Activated CD4-positive, alpha-beta memory T cell treated with anti-CD3 and anti-CD28 coated beads for 36 hours (primary cell): ENCODE data around the gene MAP2K5. TPM values are rescaled to one million over a fixed set of nuclear protein-coding genes. Genes with fewer than 3 reads are reported as not detected.

ENCODE experiments used
- CTCF ChIA-PET: fragments of 350-600 bp; sonication (Branson Sonifier 250); formaldehyde crosslinking; loops from one replicate; lab custom pipeline; 2021; ENCODE audit warnings: antibody characterized with exemption, inconsistent platforms; lab: Charles Lee
- POLR2A ChIA-PET: fragments of 350-600 bp; sonication (Branson Sonifier 250); formaldehyde crosslinking; loops from one replicate; lab custom pipeline; 2021; ENCODE audit warnings: antibody characterized with exemption; lab: Charles Lee
- DNase-seq: peaks from one replicate; pipeline ENCODE4 v3.0.0-alpha.2; 2020
- H3K27ac Mint-ChIP-seq: one replicate; pipeline ENCODE4 v1.8.0; 2021; ENCODE audit warnings: mixed read lengths
- H3K27me3 Mint-ChIP-seq: one replicate; pipeline ENCODE4 v1.8.0; 2021; ENCODE audit warnings: mixed read lengths
- H3K36me3 Mint-ChIP-seq: one replicate; pipeline ENCODE4 v1.8.0; 2021; ENCODE audit warnings: mixed read lengths
- H3K4me1 Mint-ChIP-seq: one replicate; pipeline ENCODE4 v1.8.0; 2021; ENCODE audit warnings: low read depth, mixed read lengths
- H3K4me3 Mint-ChIP-seq: one replicate; pipeline ENCODE4 v1.8.0; 2021; ENCODE audit warnings: mild to moderate bottlenecking, mixed read lengths
- H3K9me3 Mint-ChIP-seq: one replicate; pipeline ENCODE4 v1.8.0; 2021; ENCODE audit warnings: mixed read lengths
- intact Hi-C: fragments of 100-400 bp; cut with micrococcal nuclease; formaldehyde crosslinking; loops from one replicate; pipeline ENCODE4 v1.15.1; 2023
- total RNA-seq, 2 experiments: library from RNA; stranded (reverse); gene quantifications; one replicate each; pipeline ENCODE4 v1.2.3, GENCODE V29; 2021

Gene MAP2K5
- total RNA-seq, 2 experiments from 2014 or later: 16.5 to 17.4 TPM

- no peaks in the 10 kb centered on the region for H3K4me1 Mint-ChIP-seq
- no peak overlapping the region for H3K4me3 Mint-ChIP-seq
- H3K27ac Mint-ChIP-seq: no peak overlapping the region
- CTCF ChIA-PET: no interaction called here
- H3K36me3 Mint-ChIP-seq: peaks cover 5% of the 10 kb centered on the region
- no peaks in the 10 kb centered on the region for H3K27me3 Mint-ChIP-seq
- POLR2A ChIA-PET: no interaction called here
- intact Hi-C loops: no loop called here
- H3K9me3 Mint-ChIP-seq: no peaks in the 10 kb centered on the region
- no peak for DNase-seq
These were observed 260.8 kb downstream of the MAP2K5 start for GRCh38 chr15:67803299-67803698.

GRCh38 chr15:67803996-67804843 is 261.7 kb downstream of the MAP2K5 start:
- no peaks in the 10 kb centered on the region for H3K9me3 Mint-ChIP-seq
- ChIA-PET POLR2A (no interaction called here), CTCF (interaction anchor here (1.0 kb wide), 1 partner anchor 348 kb away, joined by 3 read pairs; no protein-coding TSS in a partner anchor)
- no peaks in the 10 kb centered on the region for H3K27me3 Mint-ChIP-seq
- intact Hi-C loops: no loop called here
- DNase-seq: no peak
- H3K36me3 Mint-ChIP-seq: peaks cover 5% of the 10 kb centered on the region
- H3K27ac Mint-ChIP-seq: no peak overlapping the region
- H3K4me3 Mint-ChIP-seq: no peak overlapping the region
- H3K4me1 Mint-ChIP-seq: no peaks in the 10 kb centered on the region

- no peak for DNase-seq
- no peaks in the 10 kb centered on the region for H3K4me1 Mint-ChIP-seq
- H3K36me3 Mint-ChIP-seq: peaks cover 5% of the 10 kb centered on the region
- no peak overlapping the region for H3K27ac Mint-ChIP-seq
- ChIA-PET POLR2A (no interaction called here), CTCF (interaction anchor here (1.0 kb wide), 1 partner anchor 349 kb away, joined by 3 read pairs; no protein-coding TSS in a partner anchor)
- intact Hi-C loops: no loop called here
- no peak overlapping the region for H3K4me3 Mint-ChIP-seq
- H3K27me3 Mint-ChIP-seq: no peaks in the 10 kb centered on the region
- H3K9me3 Mint-ChIP-seq: no peaks in the 10 kb centered on the region
These were observed 262.6 kb downstream of the MAP2K5 start for GRCh38 chr15:67805008-67805665.

- POLR2A ChIA-PET: no interaction called here
- H3K27me3 Mint-ChIP-seq: no peaks in the 10 kb centered on the region
- no peaks in the 10 kb centered on the region for H3K4me1 Mint-ChIP-seq
- intact Hi-C loops: no loop called here
- CTCF ChIA-PET: no interaction called here
- H3K9me3 Mint-ChIP-seq: no peaks in the 10 kb centered on the region
- H3K27ac Mint-ChIP-seq: no peak overlapping the region
- DNase-seq: no peak
- no peak overlapping the region for H3K4me3 Mint-ChIP-seq
- H3K36me3 Mint-ChIP-seq: peaks cover 5% of the 10 kb centered on the region
These were observed 263.4 kb downstream of the MAP2K5 start for GRCh38 chr15:67805666-67806516.

- no peak for DNase-seq
- no peaks in the 10 kb centered on the region for H3K9me3 Mint-ChIP-seq
- ChIA-PET CTCF (no interaction called here), POLR2A (no interaction called here)
- no peak overlapping the region for H3K27ac Mint-ChIP-seq
- intact Hi-C loops: no loop called here
- no peaks in the 10 kb centered on the region for H3K4me1 Mint-ChIP-seq
- H3K4me3 Mint-ChIP-seq: no peak overlapping the region
- peaks cover 5% of the 10 kb centered on the region for H3K36me3 Mint-ChIP-seq
- no peaks in the 10 kb centered on the region for H3K27me3 Mint-ChIP-seq
These were observed 264.0 kb downstream of the MAP2K5 start for GRCh38 chr15:67806536-67806935.

- Mint-ChIP-seq H3K4me1 (no peaks in the 10 kb centered on the region), H3K9me3 (no peaks in the 10 kb centered on the region), H3K36me3 (peaks cover 5% of the 10 kb centered on the region), H3K27ac (no peak overlapping the region), H3K4me3 (no peak overlapping the region), H3K27me3 (no peaks in the 10 kb centered on the region)
- ChIA-PET CTCF (no interaction called here), POLR2A (no interaction called here)
- no peak for DNase-seq
- intact Hi-C loops: no loop called here
These were observed 264.6 kb downstream of the MAP2K5 start for GRCh38 chr15:67807141-67807540.

- Mint-ChIP-seq H3K4me1 (no peaks in the 10 kb centered on the region), H3K27ac (no peak overlapping the region), H3K4me3 (no peak overlapping the region), H3K36me3 (peaks cover 5% of the 10 kb centered on the region), H3K9me3 (no peaks in the 10 kb centered on the region), H3K27me3 (no peaks in the 10 kb centered on the region)
- ChIA-PET CTCF (no interaction called here), POLR2A (no interaction called here)
- DNase-seq: no peak
- intact Hi-C loops: no loop called here
These were observed 265.3 kb downstream of the MAP2K5 start for GRCh38 chr15:67807836-67808235.

- intact Hi-C loops: no loop called here
- no peak for DNase-seq
- Mint-ChIP-seq H3K27me3 (no peaks in the 10 kb centered on the region), H3K4me1 (no peaks in the 10 kb centered on the region), H3K4me3 (no peak overlapping the region), H3K27ac (no peak overlapping the region), H3K36me3 (peaks cover 5% of the 10 kb centered on the region), H3K9me3 (no peaks in the 10 kb centered on the region)
- ChIA-PET CTCF (no interaction called here), POLR2A (no interaction called here)
These were observed 266.3 kb downstream of the MAP2K5 start for GRCh38 chr15:67808821-67809220.

- ChIA-PET CTCF (no interaction called here), POLR2A (no interaction called here)
- DNase-seq: no peak
- no peak overlapping the region for H3K4me3 Mint-ChIP-seq
- no peaks in the 10 kb centered on the region for H3K9me3 Mint-ChIP-seq
- peaks cover 5% of the 10 kb centered on the region for H3K36me3 Mint-ChIP-seq
- no peaks in the 10 kb centered on the region for H3K27me3 Mint-ChIP-seq
- H3K27ac Mint-ChIP-seq: no peak overlapping the region
- no peaks in the 10 kb centered on the region for H3K4me1 Mint-ChIP-seq
- intact Hi-C loops: no loop called here
These were observed 266.9 kb downstream of the MAP2K5 start for GRCh38 chr15:67809441-67809840.

- Mint-ChIP-seq H3K4me1 (no peaks in the 10 kb centered on the region), H3K27me3 (no peaks in the 10 kb centered on the region), H3K9me3 (no peaks in the 10 kb centered on the region), H3K36me3 (peaks cover 5% of the 10 kb centered on the region), H3K27ac (no peak overlapping the region), H3K4me3 (no peak overlapping the region)
- intact Hi-C loops: no loop called here
- CTCF ChIA-PET: no interaction called here
- POLR2A ChIA-PET: no interaction called here
- no peak for DNase-seq
These were observed 267.4 kb downstream of the MAP2K5 start for GRCh38 chr15:67809866-67810265.

- Mint-ChIP-seq H3K27me3 (peaks cover 11% of the 10 kb centered on the region), H3K36me3 (peaks cover 5% of the 10 kb centered on the region), H3K4me3 (no peak overlapping the region), H3K4me1 (no peaks in the 10 kb centered on the region), H3K27ac (no peak overlapping the region), H3K9me3 (no peaks in the 10 kb centered on the region)
- no peak for DNase-seq
- POLR2A ChIA-PET: no interaction called here
- intact Hi-C loops: no loop called here
- CTCF ChIA-PET: no interaction called here
These were observed 269.7 kb downstream of the MAP2K5 start for GRCh38 chr15:67812241-67812644.

- Mint-ChIP-seq H3K36me3 (no peaks in the 10 kb centered on the region), H3K27me3 (peaks cover 19% of the 10 kb centered on the region), H3K27ac (no peak overlapping the region), H3K9me3 (no peaks in the 10 kb centered on the region), H3K4me1 (no peaks in the 10 kb centered on the region), H3K4me3 (no peak overlapping the region)
- DNase-seq: no peak
- POLR2A ChIA-PET: no interaction called here
- intact Hi-C loops: no loop called here
- CTCF ChIA-PET: no interaction called here
These were observed 270.7 kb downstream of the MAP2K5 start for GRCh38 chr15:67813104-67813634.
